ENCODE data around the gene TRRAP. TPM values are rescaled to one million over a fixed set of nuclear protein-coding genes. Genes with fewer than 3 reads are reported as not detected.

Gene TRRAP
- polyA plus RNA-seq, 6 donors from 2014 or later = 0.09 to 7.1 (median 3.1) TPM

DNA sequence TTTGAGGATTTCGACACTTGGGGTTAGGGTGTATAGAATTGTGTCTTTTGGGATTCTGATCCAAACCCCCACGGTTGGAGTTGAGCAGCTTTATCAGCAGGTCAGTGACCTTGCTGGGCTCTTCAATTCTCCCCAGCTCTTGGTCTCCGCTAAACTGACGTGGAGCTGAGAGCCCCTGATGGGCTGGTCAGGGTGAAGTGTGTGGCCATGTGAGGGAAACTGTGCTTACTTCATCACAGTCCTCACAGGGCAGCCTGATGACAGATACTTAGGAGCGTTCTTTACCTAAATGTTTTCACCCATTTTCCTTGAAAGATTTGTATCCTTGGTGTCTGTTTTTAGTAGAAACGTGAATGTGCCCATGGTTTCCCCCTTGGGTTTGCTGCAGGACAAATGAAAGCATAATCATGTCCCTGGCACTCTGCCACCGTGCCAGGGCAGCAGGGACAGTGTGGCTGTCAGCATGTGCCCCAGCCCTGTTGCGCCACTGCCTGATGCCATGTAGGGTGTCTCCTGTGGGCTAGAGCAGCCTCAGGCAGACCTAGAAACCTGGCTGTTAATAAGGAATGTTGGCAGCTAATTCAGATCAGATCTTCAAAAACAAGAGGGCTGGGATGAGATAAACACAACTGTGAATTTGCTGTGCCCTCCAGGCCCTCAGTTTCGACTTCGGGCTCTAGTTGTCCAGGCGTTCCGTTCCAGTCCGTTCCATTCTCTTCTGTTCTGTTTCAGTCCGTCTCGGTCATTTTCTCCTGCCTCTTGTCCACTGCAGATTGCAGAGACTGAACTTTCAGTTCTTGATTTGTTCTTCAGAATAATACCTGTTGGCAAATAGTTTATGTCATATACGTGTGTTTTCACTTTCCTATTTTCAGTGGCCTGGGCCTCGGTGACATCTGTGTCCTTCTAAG, 96.8 kb downstream of the TRRAP start:
- H3K4me1 Mint-ChIP-seq = peaks cover 0 to 5% (median 0%) of the 10 kb centered on the region in 3 donors
- H3K36me3 Mint-ChIP-seq = peaks cover 29 to 44% of the 10 kb centered on the region in 2 donors
- H3K9me3 Mint-ChIP-seq = no peaks in the 10 kb centered on the region
- H3K27ac Mint-ChIP-seq = peak overlapping the region in 1 of 6 donors; percentile 21
- no peaks in the 10 kb centered on the region for H3K27me3 Mint-ChIP-seq
- no peak for ATAC-seq (ENCODE audit: low read depth in 2 of 2)
- DNase-seq = no peak
- H3K4me3 Mint-ChIP-seq = no peak overlapping the region

DNA sequence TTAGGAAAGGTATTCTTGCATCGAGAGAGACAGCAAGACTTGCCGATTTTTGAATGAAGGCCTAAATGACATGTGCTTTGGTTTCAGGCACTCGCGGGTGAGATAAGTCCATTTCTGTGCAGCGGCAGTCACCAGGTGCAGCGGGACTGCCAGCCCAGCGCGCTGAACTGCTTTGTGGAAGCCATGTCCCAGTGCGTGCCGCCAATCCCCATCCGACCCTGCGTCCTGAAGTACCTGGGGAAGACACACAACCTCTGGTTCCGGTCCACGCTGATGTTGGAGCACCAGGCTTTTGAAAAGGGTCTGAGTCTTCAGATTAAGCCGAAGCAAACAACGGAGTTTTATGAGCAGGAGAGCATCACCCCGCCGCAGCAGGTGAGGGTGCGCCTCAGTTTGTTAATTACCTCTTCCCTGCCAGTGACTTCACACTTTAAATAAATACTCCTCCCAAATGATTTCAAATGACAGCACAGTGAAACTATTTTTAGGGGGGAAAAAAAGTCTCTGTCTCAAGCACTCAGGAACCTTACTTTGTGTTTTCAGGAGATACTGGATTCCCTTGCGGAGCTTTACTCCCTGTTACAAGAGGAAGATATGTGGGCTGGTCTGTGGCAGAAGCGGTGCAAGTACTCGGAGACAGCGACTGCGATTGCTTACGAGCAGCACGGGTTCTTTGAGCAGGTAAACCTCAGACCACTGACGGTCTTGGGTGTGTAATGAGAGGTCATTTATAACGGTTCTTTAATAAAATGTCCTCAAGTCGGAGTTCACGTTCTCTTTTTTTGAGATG, 98.3 kb downstream of the TRRAP start:
- Mint-ChIP-seq H3K36me3 (peaks cover 29 to 40% of the 10 kb centered on the region in 2 donors), H3K4me3 (no peak overlapping the region), H3K27me3 (no peaks in the 10 kb centered on the region), H3K4me1 (peaks cover 0 to 5% (median 0%) of the 10 kb centered on the region in 3 donors), H3K27ac (no peak overlapping the region), H3K9me3 (no peaks in the 10 kb centered on the region)
- ATAC-seq (ENCODE audit: low read depth in 2 of 2) = no peak
- no peak for DNase-seq

DNA sequence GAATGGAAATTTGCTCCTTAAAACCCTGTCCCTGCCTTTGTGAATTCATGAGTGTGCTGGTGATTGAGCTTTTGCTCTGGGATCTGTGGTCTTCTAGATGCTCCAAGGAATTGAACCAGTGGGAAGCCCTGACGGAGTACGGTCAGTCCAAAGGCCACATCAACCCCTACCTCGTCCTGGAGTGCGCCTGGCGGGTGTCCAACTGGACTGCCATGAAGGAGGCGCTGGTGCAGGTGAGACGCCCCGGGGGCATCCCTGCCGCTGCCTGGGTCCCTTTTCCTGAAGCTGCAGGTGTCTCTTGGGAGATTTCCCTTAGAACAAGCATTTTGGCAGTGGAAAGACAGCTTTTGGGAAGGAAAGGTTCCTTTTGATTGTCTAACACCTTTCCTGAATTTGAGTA, 100.3 kb downstream of the TRRAP start:
- Mint-ChIP-seq H3K27me3 (no peaks in the 10 kb centered on the region), H3K9me3 (no peaks in the 10 kb centered on the region)

DNA sequence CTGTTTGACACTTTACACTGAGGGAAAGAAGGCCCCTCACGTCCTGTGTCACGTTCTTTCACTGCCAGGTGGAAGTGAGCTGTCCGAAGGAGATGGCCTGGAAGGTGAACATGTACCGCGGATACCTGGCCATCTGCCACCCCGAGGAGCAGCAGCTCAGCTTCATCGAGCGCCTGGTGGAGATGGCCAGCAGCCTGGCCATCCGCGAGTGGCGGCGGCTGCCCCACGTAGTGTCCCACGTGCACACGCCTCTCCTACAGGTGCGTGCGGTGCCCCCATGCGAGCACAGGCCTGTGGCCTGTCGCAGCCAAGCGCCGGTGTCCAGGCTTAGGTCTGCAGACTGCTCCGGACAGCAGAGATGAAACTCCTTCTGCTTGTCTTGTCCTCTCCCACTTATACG, 103.4 kb downstream of the TRRAP start:
- Mint-ChIP-seq H3K27ac (peak overlapping the region in 1 of 6 donors; percentile 41), H3K36me3 (peaks cover 39 to 54% of the 10 kb centered on the region in 2 donors), H3K4me1 (no peaks in the 10 kb centered on the region), H3K27me3 (no peaks in the 10 kb centered on the region), H3K4me3 (no peak overlapping the region), H3K9me3 (peaks cover 3 to 11% (median 4%) of the 10 kb centered on the region in 7 donors)
- ATAC-seq (ENCODE audit: low read depth in 2 of 2) (no peak), DNase-seq (no peak)

More for the DNA sequence above, 100.3 kb downstream of the TRRAP start:
- ATAC-seq (ENCODE audit: low read depth in 2 of 2) = no peak
- Mint-ChIP-seq H3K4me1 (peaks cover 0 to 4% (median 0%) of the 10 kb centered on the region in 3 donors), H3K27ac (peak overlapping the region in 1 of 6 donors; percentile 71), H3K4me3 (no peak overlapping the region), H3K36me3 (peaks cover 30 to 32% of the 10 kb centered on the region in 2 donors)
- DNase-seq = no peak

DNA sequence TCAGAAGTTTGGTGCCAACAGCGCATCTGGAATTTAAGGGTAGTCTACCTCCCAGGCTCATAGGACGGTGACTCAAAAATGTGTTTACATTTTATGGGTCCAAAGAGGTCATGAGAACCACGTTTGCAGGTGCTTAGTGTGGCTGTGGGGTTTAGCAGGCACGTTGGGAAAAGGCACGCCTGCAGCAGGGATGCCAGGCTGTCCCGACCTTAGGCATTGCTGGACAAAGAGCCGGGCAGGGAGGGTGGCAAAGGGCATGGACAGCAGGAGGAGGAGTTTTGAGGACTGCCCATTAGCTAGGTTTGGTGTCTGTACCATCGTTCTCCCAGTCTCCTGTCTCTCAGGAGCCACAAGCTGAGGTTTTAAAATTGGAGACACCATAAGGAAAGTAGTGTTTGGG, 104.4 kb downstream of the TRRAP start:
- H3K4me1 Mint-ChIP-seq = peaks cover 0 to 3% (median 0%) of the 10 kb centered on the region in 3 donors
- H3K9me3 Mint-ChIP-seq = peaks cover 3 to 11% (median 4%) of the 10 kb centered on the region in 7 donors
- ATAC-seq (ENCODE audit: low read depth in 2 of 2) (no peak), DNase-seq (no peak)
- peaks cover 46 to 64% of the 10 kb centered on the region in 2 donors for H3K36me3 Mint-ChIP-seq
- no peak overlapping the region for H3K27ac Mint-ChIP-seq
- H3K4me3 Mint-ChIP-seq = no peak overlapping the region
- H3K27me3 Mint-ChIP-seq = no peaks in the 10 kb centered on the region

DNA sequence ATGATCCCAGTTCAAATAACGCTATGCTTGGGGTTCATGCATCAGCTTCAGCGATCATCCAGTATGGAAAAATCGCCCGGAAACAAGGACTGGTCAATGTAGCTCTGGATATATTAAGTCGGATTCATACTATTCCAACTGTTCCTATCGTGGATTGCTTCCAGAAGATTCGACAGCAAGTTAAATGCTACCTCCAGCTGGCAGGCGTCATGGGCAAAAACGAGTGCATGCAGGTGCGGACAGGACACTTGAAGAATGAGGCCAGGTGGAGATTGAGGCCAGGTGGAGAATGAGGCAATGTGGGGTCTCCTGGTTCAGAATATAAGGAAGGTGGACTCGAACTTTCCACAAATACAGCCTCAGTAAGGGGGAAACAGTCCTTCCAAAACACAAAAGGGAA, 105.8 kb downstream of the TRRAP start:
- H3K36me3 Mint-ChIP-seq = peaks cover 56 to 72% of the 10 kb centered on the region in 2 donors
- H3K27me3 Mint-ChIP-seq = no peaks in the 10 kb centered on the region
- no peak for ATAC-seq (ENCODE audit: low read depth in 2 of 2)
- no peak overlapping the region for H3K4me3 Mint-ChIP-seq
- H3K4me1 Mint-ChIP-seq = peaks cover 0 to 8% (median 0%) of the 10 kb centered on the region in 3 donors
- H3K27ac Mint-ChIP-seq = no peak overlapping the region
- DNase-seq = no peak
- H3K9me3 Mint-ChIP-seq = peaks cover 3 to 11% (median 4%) of the 10 kb centered on the region in 7 donors

DNA sequence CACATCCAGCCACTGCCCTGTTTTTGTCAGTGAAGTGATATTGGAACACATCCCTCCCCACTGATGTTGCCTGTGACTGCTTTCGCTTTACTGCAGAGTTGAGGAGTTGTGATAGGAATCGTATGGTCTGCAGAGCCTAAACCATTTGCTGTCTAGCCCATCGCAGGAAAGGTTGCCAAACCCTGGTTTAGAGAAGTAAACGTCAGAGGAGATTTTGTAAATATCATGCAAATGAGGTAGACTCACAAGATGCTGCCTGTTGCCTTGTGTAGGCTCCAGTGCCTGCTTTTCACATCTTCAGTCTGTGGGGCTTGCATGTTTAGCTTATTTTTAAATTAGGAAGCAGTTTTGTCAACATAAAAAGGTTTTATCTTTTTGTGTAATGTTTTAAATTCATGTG, 107.1 kb downstream of the TRRAP start:
- H3K36me3 Mint-ChIP-seq = peaks cover 54 to 68% of the 10 kb centered on the region in 2 donors
- no peak for ATAC-seq (ENCODE audit: low read depth in 2 of 2)
- no peak for DNase-seq

DNA sequence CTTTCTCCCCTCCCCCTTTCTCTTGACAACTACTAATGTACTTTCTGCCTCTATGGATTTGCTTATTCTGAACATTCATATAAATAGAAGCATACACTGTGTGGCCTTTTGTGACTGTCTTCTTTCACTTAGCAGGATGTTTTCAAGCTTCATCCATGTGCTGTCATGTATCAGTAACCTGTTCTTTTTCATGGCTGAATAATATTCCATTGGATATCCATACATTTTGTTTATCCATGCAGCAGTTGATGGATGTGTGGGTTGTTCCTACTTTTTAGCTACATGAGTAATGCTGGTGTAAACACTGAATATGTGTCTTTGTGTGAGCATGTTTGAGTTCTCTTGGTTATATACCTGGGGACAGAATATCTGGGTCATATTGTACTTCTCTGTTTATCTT, 107.6 kb downstream of the TRRAP start:
- peaks cover 54 to 69% of the 10 kb centered on the region in 2 donors for H3K36me3 Mint-ChIP-seq
- peaks cover 0 to 8% (median 0%) of the 10 kb centered on the region in 3 donors for H3K4me1 Mint-ChIP-seq
- ATAC-seq (ENCODE audit: low read depth in 2 of 2) = no peak
- H3K27ac Mint-ChIP-seq = peak overlapping the region in 1 of 6 donors; percentile 45
- no peak for DNase-seq
- H3K9me3 Mint-ChIP-seq = peaks cover 3 to 11% (median 4%) of the 10 kb centered on the region in 7 donors
- H3K27me3 Mint-ChIP-seq = no peaks in the 10 kb centered on the region
- no peak overlapping the region for H3K4me3 Mint-ChIP-seq

More for the DNA sequence above, 107.1 kb downstream of the TRRAP start:
- peaks cover 3 to 11% (median 4%) of the 10 kb centered on the region in 7 donors for H3K9me3 Mint-ChIP-seq
- no peaks in the 10 kb centered on the region for H3K27me3 Mint-ChIP-seq
- no peak overlapping the region for H3K4me3 Mint-ChIP-seq
- H3K4me1 Mint-ChIP-seq = peaks cover 0 to 8% (median 0%) of the 10 kb centered on the region in 3 donors
- peak overlapping the region in 1 of 6 donors; percentile 34 for H3K27ac Mint-ChIP-seq

DNA sequence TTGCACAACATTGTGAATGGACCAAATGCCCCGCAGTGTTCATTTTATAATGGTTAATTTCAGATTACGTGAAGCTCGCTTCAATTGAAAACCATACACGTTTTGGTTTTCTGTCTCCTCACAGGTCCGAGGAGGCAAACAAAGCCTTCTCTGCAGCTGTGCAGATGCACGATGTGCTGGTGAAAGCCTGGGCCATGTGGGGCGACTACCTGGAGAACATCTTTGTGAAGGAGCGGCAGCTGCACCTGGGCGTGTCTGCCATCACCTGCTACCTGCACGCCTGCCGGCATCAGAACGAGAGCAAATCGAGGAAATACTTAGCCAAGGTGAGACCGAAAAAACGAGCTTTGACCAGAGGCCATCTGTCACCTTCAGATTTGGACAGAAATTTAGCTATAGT, 110.3 kb downstream of the TRRAP start:
- ATAC-seq (ENCODE audit: low read depth in 2 of 2) (no peak), DNase-seq (no peak)
- peaks cover 0 to 8% (median 0%) of the 10 kb centered on the region in 3 donors for H3K4me1 Mint-ChIP-seq
- H3K36me3 Mint-ChIP-seq = peaks cover 72 to 75% of the 10 kb centered on the region in 2 donors
- H3K27me3 Mint-ChIP-seq = no peaks in the 10 kb centered on the region
- H3K4me3 Mint-ChIP-seq = no peak overlapping the region
- H3K9me3 Mint-ChIP-seq = peaks cover 3 to 11% (median 4%) of the 10 kb centered on the region in 7 donors
- H3K27ac Mint-ChIP-seq = peak overlapping the region in 1 of 6 donors; percentile 92

DNA sequence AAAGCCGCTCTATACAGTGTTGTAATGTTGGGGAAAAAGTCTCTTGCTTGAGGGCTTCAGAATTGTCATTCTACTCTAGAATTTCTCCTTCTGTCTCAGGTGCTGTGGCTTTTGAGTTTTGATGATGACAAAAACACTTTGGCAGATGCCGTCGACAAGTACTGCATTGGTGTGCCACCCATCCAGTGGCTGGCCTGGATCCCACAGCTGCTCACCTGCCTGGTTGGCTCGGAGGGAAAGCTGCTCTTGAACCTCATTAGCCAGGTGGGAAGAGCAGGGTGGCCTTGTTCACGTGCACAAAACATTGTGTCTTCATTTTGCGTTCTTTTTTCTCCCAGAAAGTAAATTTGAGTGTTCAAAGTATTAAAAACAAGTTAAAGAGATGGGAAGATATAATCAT, 112.0 kb downstream of the TRRAP start:
- H3K36me3 Mint-ChIP-seq = peaks cover 57 to 61% of the 10 kb centered on the region in 2 donors
- no peak for ATAC-seq (ENCODE audit: low read depth in 2 of 2)
- no peak overlapping the region for H3K27ac Mint-ChIP-seq
- DNase-seq = no peak
- H3K4me1 Mint-ChIP-seq = peaks cover 0 to 8% (median under 1%) of the 10 kb centered on the region in 3 donors
- no peak overlapping the region for H3K4me3 Mint-ChIP-seq
- H3K27me3 Mint-ChIP-seq = no peaks in the 10 kb centered on the region
- peaks cover 2 to 11% (median 4%) of the 10 kb centered on the region in 7 donors for H3K9me3 Mint-ChIP-seq

DNA sequence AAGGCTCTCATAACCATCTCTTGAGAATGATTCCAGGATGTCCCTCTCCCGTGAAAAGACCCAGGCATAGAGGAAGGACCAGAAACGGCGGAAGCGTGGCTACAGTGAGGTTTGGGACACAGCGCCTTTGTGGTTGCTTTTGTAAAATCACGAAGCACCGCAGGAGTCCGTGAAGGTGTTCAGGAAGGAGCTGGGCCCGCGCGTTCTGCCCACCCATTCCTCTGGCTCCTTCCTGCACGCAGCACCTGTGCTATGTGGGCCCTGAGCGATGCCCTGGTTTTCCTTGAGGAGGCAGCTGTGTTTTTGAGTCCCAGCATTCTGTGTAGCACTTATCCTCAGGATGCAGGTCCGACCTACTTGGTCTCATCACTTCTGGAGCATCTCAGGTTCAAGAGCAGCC, 112.8 kb downstream of the TRRAP start:
- peaks cover 8 to 14% (median 9%) of the 10 kb centered on the region in 3 donors for H3K4me1 Mint-ChIP-seq
- ATAC-seq (ENCODE audit: low read depth in 2 of 2) (no peak), DNase-seq (no peak)
- peak overlapping the region in 2 of 6 donors; percentile 27 to 36 for H3K27ac Mint-ChIP-seq
- no peak overlapping the region for H3K4me3 Mint-ChIP-seq
- H3K36me3 Mint-ChIP-seq = peaks cover 50 to 61% of the 10 kb centered on the region in 2 donors
- H3K27me3 Mint-ChIP-seq = no peaks in the 10 kb centered on the region
- peaks cover 0 to 5% (median 0%) of the 10 kb centered on the region in 7 donors for H3K9me3 Mint-ChIP-seq

DNA sequence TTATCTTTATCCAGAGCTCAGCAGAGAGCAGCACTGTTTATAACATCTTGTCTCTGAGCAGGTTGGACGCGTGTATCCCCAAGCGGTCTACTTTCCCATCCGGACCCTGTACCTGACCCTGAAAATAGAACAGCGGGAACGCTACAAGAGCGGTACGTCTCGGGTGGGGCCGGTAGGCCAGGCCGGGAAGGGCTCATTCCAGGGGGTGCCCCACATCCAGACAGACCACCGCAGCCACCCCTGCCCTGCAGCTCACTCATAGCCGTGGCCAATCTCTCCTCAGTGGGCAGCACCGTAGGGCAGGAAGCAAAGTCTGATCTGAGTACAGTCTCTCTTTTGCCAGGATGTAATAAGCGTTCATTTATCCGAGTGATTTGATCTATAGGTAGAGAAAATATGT, 113.7 kb downstream of the TRRAP start:
- no peaks in the 10 kb centered on the region for H3K27me3 Mint-ChIP-seq
- H3K36me3 Mint-ChIP-seq = peaks cover 40 to 54% of the 10 kb centered on the region in 2 donors
- no peaks in the 10 kb centered on the region for H3K9me3 Mint-ChIP-seq
- no peak overlapping the region for H3K4me3 Mint-ChIP-seq
- peaks cover 8 to 15% (median 9%) of the 10 kb centered on the region in 3 donors for H3K4me1 Mint-ChIP-seq
- peak overlapping the region in 2 of 6 donors; percentile 38 to 42 for H3K27ac Mint-ChIP-seq
- DNase-seq = no peak
- no peak for ATAC-seq (ENCODE audit: low read depth in 2 of 2)

All from naive B cell (primary cell).